Occipital lobe (tissue), 2 donors: ENCODE measurements around the gene C3orf49. TPM values are rescaled to one million over a fixed set of nuclear protein-coding genes. Genes with fewer than 3 reads are reported as not detected.

Source experiments
- DNase-seq: peaks from one replicate; lab custom pipeline; 2025; lab: John Stamatoyannopoulos, UW
- total RNA-seq: library from RNA; depleted of rRNA; stranded (reverse); fragments of >200 nt; gene quantifications from one replicate; pipeline ENCODE4 v1.2.3, GENCODE V29; 2014

Gene C3orf49
- total RNA-seq, 1 donor from 2014 or later = not detected

- DNase-seq = no peak
Observed at GRCh38 chr3:63878394-63879060, 59.4 kb downstream of the C3orf49 start.

GRCh38 chr3:63880653-63881052 lies 61.6 kb downstream of the C3orf49 start:
- no peak for DNase-seq

- no peak for DNase-seq
Observed at GRCh38 chr3:63886858-63887257, 67.8 kb downstream of the C3orf49 start.

GRCh38 chr3:63891518-63891917 lies 72.4 kb downstream of the C3orf49 start:
- no peak for DNase-seq

GRCh38 chr3:63892773-63893352 lies 73.8 kb downstream of the C3orf49 start:
- DNase-seq = no peak

- no peak for DNase-seq
Observed at GRCh38 chr3:63895422-63896189, 76.5 kb downstream of the C3orf49 start.

- no peak for DNase-seq
Observed at GRCh38 chr3:63896332-63897030, 77.4 kb downstream of the C3orf49 start.

Other genes with a start within 250 kb of the C3orf49 start
- not detected for gene SNTN, start 166.6 kb upstream of the C3orf49 start, total RNA-seq
- 34.8 TPM for gene THOC7, start 44.5 kb downstream of the C3orf49 start, total RNA-seq
- gene ATXN7, start 44.6 kb downstream of the C3orf49 start, total RNA-seq = 10.9 TPM
- not detected for gene SCAANT1, start 93.1 kb downstream of the C3orf49 start, total RNA-seq
- gene PSMD6, start 204.2 kb downstream of the C3orf49 start, total RNA-seq = 80.0 TPM